ENCODE results near the gene ZNF423. TPM values are rescaled to one million over a fixed set of nuclear protein-coding genes. Genes with fewer than 3 reads are reported as not detected.
A peak's percentile ranks its signal among the peaks of the same experiment; 100 is the strongest.

ZNF423 gene
- total RNA-seq, 1 donor from 2014 or later: 11.9 TPM

DNA sequence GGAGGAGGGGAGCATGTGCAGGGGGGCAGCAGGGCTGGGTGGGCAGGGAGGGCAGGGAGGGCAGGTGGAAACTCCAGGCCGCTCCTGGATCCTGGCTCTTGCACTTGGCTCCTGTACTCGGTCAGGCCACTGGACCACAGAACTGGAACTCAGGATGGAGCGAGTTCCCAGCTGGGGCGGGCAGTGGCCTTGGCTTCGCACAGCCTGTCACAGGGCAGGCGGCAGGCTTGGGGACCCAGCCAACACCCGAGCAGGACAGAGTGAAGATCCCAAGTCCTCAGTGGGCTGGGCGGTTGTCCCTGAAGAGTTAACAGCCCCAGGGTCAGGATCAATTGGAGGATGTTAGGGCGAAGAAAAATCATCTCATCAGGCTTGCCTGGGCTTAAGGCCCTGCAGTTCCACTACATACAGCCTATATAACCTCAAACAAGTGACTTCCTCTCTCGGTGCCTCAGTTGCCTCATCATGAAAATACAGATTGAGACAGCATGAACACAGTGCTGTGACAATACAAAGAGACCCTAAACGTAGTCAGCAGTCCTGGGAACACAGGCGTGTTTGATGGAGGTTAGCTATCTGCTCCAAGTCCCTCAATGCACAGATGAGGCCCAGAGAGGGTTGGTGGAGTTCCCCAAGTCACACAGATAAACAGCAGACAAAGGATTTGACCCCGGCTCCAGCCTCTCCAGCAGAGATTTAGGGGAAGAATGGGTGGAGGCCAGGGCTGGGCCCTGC, 21.9 kb downstream of the ZNF423 start:
- no peaks in the 10 kb centered on the region for H3K36me3 ChIP-seq
- DNase-seq (no peak), ATAC-seq (no peak)
- TF ChIP-seq, protein P1, sequence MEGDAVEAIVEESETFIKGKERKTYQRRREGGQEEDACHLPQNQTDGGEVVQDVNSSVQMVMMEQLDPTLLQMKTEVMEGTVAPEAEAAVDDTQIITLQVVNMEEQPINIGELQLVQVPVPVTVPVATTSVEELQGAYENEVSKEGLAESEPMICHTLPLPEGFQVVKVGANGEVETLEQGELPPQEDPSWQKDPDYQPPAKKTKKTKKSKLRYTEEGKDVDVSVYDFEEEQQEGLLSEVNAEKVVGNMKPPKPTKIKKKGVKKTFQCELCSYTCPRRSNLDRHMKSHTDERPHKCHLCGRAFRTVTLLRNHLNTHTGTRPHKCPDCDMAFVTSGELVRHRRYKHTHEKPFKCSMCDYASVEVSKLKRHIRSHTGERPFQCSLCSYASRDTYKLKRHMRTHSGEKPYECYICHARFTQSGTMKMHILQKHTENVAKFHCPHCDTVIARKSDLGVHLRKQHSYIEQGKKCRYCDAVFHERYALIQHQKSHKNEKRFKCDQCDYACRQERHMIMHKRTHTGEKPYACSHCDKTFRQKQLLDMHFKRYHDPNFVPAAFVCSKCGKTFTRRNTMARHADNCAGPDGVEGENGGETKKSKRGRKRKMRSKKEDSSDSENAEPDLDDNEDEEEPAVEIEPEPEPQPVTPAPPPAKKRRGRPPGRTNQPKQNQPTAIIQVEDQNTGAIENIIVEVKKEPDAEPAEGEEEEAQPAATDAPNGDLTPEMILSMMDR (IDR thresholded peaks at IDR 0.05): no peak
- H3K9me3 ChIP-seq: no peaks in the 10 kb centered on the region
- intact Hi-C loops (cut with DNase I): no loop called here
- no peaks in the 10 kb centered on the region for H3K27me3 ChIP-seq
- H3K4me3 ChIP-seq: no peak overlapping the region
- H3K27ac ChIP-seq: peak overlapping the region; percentile 75
- H3K4me1 ChIP-seq: peaks cover 30% of the 10 kb centered on the region

DNA sequence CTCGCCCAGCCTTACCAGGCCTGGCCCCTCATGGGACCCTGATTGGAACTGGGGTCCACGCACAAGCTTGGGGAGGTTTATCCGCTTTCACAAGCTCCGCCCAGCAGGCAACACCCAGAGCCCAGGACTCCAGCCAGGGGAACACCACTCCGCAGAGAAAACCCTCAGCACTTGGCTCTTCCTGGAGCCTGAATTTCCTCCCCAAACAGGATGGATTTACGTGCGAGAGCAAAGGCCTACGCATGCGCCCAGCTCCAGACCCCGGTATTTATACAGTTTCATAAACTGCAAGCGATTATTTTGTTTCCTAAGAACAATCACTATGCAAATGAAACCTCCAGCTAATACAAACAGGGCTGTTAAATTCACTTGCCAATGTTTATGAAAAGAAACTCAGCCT, 22.8 kb downstream of the ZNF423 start:
- no peak for DNase-seq
- Histone ChIP-seq H3K27ac (peak overlapping the region; percentile 75), H3K27me3 (no peaks in the 10 kb centered on the region), H3K36me3 (no peaks in the 10 kb centered on the region), H3K9me3 (no peaks in the 10 kb centered on the region), H3K4me1 (peaks cover 35% of the 10 kb centered on the region), H3K4me3 (no peak overlapping the region)
- ATAC-seq: peak; percentile 31
- intact Hi-C loops (cut with DNase I): no loop called here
- TF ChIP-seq, protein P1 (IDR thresholded peaks at IDR 0.05): no peak

DNA sequence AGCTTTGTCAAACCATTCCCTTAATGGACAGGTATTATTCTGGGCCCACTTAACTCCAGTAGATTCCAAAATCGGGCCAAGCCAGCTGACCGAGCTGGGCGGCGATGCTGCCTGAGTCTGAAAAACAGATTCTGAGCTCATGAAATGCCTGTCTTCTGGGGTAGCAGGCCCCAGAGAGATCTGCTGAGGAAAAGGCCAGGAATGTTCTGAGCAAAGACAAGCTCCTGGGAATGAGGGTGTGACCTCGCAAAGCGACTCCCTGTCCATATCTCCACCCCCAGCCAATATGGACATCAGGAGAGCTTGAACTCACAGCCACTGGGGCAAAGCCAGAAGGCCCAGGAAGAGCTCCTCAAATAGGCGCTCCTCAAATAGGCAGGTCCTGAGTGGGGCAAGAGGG, 23.7 kb downstream of the ZNF423 start:
- Histone ChIP-seq H3K36me3 (no peaks in the 10 kb centered on the region), H3K4me1 (peaks cover 38% of the 10 kb centered on the region), H3K27me3 (no peaks in the 10 kb centered on the region), H3K27ac (peak overlapping the region; percentile 75), H3K9me3 (no peaks in the 10 kb centered on the region), H3K4me3 (no peak overlapping the region)
- ATAC-seq (no peak), DNase-seq (no peak)
- intact Hi-C loops (cut with DNase I): no loop called here
- TF ChIP-seq, protein P1 (IDR thresholded peaks at IDR 0.05): no peak

DNA sequence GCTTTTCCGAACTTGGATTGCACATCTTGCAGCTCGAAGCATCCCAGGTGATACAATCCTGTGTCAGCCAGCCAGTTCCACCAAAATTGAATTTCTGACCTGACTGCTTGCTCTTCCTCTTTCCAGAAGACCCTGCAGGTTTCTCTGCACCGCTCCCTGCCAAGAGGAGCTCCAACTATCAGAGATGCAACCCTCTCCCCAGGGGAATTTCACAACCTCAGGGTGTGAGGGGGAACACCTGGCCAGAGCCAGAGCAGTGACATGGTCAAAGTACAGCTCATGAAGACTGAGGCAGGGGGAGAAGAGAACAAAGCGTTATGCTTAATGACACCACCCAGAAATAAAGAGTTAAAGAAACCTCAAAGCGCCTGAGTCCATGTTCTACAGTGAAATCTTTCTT, 25.0 kb downstream of the ZNF423 start:
- H3K27ac ChIP-seq: no peak overlapping the region
- DNase-seq (no peak), ATAC-seq (no peak)
- TF ChIP-seq, protein P1 (IDR thresholded peaks at IDR 0.05): no peak
- no peaks in the 10 kb centered on the region for H3K36me3 ChIP-seq
- H3K4me3 ChIP-seq: no peak overlapping the region
- no peaks in the 10 kb centered on the region for H3K9me3 ChIP-seq
- H3K4me1 ChIP-seq: peaks cover 41% of the 10 kb centered on the region
- intact Hi-C loops (cut with DNase I): no loop called here
- H3K27me3 ChIP-seq: no peaks in the 10 kb centered on the region

DNA sequence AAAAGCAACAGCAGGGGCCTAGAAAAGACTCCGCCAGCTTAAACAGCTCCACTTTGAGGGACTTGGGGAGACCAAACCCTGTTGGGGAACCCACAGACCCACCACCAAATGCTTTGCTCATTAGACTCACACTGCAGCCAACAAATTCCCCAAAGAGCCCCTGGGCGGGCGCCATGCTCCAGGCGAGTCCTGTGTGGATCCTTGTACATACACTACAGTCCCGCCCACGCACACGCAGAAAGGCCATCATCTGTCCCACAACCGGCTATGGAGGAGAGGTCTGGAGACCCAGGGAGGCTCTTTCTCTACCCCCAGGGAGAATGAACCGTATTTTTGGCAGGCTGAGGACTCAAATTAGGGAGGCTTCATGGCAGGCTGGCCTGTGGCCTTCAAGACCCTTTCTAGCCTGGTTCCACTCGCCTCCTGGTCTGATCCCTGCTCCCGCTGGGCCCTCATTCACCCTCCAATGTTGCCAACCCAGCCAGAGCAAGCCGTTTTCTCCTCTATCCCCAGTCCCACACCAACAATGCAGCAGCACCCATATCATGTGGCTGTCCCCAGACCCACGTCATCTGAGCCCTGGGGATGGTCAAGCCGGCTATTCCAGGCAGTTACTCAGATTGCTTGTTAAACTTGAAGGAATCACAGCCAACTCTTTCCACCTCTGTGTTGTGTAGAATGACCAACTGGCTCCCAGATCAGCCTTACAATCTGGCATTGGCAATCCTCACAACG, 27.2 kb downstream of the ZNF423 start:
- DNase-seq: no peak
- Histone ChIP-seq H3K4me1 (peaks cover 24% of the 10 kb centered on the region), H3K27me3 (no peaks in the 10 kb centered on the region), H3K4me3 (no peak overlapping the region), H3K36me3 (no peaks in the 10 kb centered on the region), H3K9me3 (no peaks in the 10 kb centered on the region), H3K27ac (peak overlapping the region; percentile 72)
- TF ChIP-seq, protein P1 (IDR thresholded peaks at IDR 0.05): no peak
- no peak for ATAC-seq
- intact Hi-C loops (cut with DNase I): no loop called here
